Kidney (tissue), 14 donors: ENCODE results near the gene SCRN3. TPM values are rescaled to one million over a fixed set of nuclear protein-coding genes. Genes with fewer than 3 reads are reported as not detected.

ENCODE experiments used
- DNase-seq, 5 donors: peaks; one replicate each; pipeline ENCODE4 v3.0.0-alpha.2; 2013 to 2020
- FAIRE-seq: peaks from 2 replicates; lab custom pipeline; 2012; peaks lifted over from hg19 to GRCh38; lab: Jason Lieb, UNC
- H3K27ac ChIP-seq, 2 donors: one replicate each; pipeline ENCODE4 v1.7.0; 2013; ENCODE audit warnings: low read depth in 2 of 2, low read length in 2 of 2, inconsistent platforms in 1 of 2
- H3K27me3 ChIP-seq: one replicate; pipeline ENCODE4 v1.7.1; 2013; ENCODE audit warnings: low read length, inconsistent platforms; ENCODE audit not compliant: control insufficient read depth, insufficient read depth
- H3K36me3 ChIP-seq, 3 donors: one replicate each; pipeline versions ENCODE4 v1.7.0 to v1.7.1; 2013; ENCODE audit warnings: low read length in 3 of 3, control low read depth in 1 of 3, inconsistent platforms in 1 of 3; ENCODE audit not compliant: insufficient read depth in 3 of 3, control insufficient read depth in 2 of 3
- H3K4me1 ChIP-seq, 3 donors: one replicate each; pipeline versions ENCODE4 v1.7.0 to v1.7.1; 2013; ENCODE audit warnings: low read length in 3 of 3, inconsistent platforms in 1 of 3, low read depth in 1 of 3; ENCODE audit not compliant: control insufficient read depth in 2 of 3, insufficient read depth in 2 of 3
- H3K4me3 ChIP-seq, 3 donors: one replicate each; pipeline versions ENCODE4 v1.7.0 to v1.8.1; 2013; ENCODE audit warnings: low read length in 3 of 3, control low read depth in 1 of 3, inconsistent platforms in 1 of 3
- H3K9ac ChIP-seq, 3 donors: one replicate each; pipeline versions ENCODE4 v1.7.0 to v1.7.1; 2013; ENCODE audit warnings: low read length in 3 of 3, control low read depth in 1 of 3, inconsistent platforms in 1 of 3
- H3K9me3 ChIP-seq, 3 donors: one replicate each; pipeline versions ENCODE4 v1.7.0 to v1.7.1; 2013; ENCODE audit warnings: low read length in 3 of 3, control low read depth in 1 of 3, inconsistent platforms in 1 of 3; ENCODE audit not compliant: control insufficient read depth in 2 of 3, insufficient read depth in 1 of 3
- CTCF ChIP-seq: IDR thresholded peaks from 3 replicates; pipeline ENCODE4 v1.5.1; 2012; ENCODE audit warnings: mild to moderate bottlenecking, moderate library complexity, borderline replicate concordance; ENCODE audit not compliant: insufficient read depth; ENCODE audit errors: extremely low read depth
- intact Hi-C: fragments of 100-400 bp; cut with DNase I; formaldehyde crosslinking; loops from one replicate; pipeline ENCODE4 v1.11.1; 2022
- polyA plus RNA-seq: library from polyadenylated mRNA; stranded (reverse); fragments of 350-450 nt; fragmentation: Illumina TruSeq; extraction: RNeasy Lipid Tissue Mini Kit (QIAGEN cat#74804); gene quantifications from one replicate; pipeline ENCODE4 v1.2.3, GENCODE V29; 2014; ENCODE audit warnings: low read depth, low replicate concordance; ENCODE audit not compliant: insufficient read depth
- total RNA-seq: library from RNA; stranded (reverse); fragmentation: NEBNext Ultra II Directional; extraction: Animal tissue kit (Norgen Biotek cat#: 25700); gene quantifications from one replicate; pipeline ENCODE4 v1.2.1, GENCODE V29; 2021
- donor health status: control.
- donor health status: control.
- donor health status: control.
- donor health status: control.
- donor health status: control.
- donor health status: DM: yes; HTN: yes; CAD: no.
- donor health status: Normal renal cell carcinoma (clear cell type).

The SCRN3 gene
- total and polyA plus RNA-seq, 2 donors from 2014 or later: 13.7 to 29.0 TPM

- Histone ChIP-seq H3K36me3 (peaks cover 0 to 14% (median 7%) of the 10 kb centered on the region in 3 donors), H3K4me3 (no peak overlapping the region), H3K4me1 (no peaks in the 10 kb centered on the region), H3K9ac (no peak overlapping the region), H3K9me3 (no peaks in the 10 kb centered on the region), H3K27me3 (no peaks in the 10 kb centered on the region), H3K27ac (no peak overlapping the region)
- no peak for TF ChIP-seq CTCF
- intact Hi-C loops: no loop called here
- no peak for FAIRE-seq
- peak in 1 of 5 donors; percentile 13 for DNase-seq
These were observed 40.8 kb downstream of the SCRN3 start for GRCh38 chr2:174436351-174436750.

- Histone ChIP-seq H3K36me3 (peaks cover 0 to 20% (median 11%) of the 10 kb centered on the region in 3 donors), H3K9ac (no peak overlapping the region), H3K27ac (no peak overlapping the region), H3K4me3 (no peak overlapping the region), H3K4me1 (no peaks in the 10 kb centered on the region), H3K9me3 (no peaks in the 10 kb centered on the region), H3K27me3 (no peaks in the 10 kb centered on the region)
- intact Hi-C loops: no loop called here
- TF ChIP-seq CTCF: no peak
- FAIRE-seq (no peak), DNase-seq (no peak)
These were observed 42.8 kb downstream of the SCRN3 start for GRCh38 chr2:174438146-174438886.

- no peak overlapping the region for H3K27ac ChIP-seq
- H3K27me3 ChIP-seq: no peaks in the 10 kb centered on the region
- FAIRE-seq (peak; percentile 58), DNase-seq (no peak)
- no peak overlapping the region for H3K4me3 ChIP-seq
- H3K4me1 ChIP-seq: no peaks in the 10 kb centered on the region
- no peak overlapping the region for H3K9ac ChIP-seq
- H3K9me3 ChIP-seq: no peaks in the 10 kb centered on the region
- no peak for TF ChIP-seq CTCF
- intact Hi-C loops: no loop called here
- H3K36me3 ChIP-seq: peaks cover 0 to 18% (median 9%) of the 10 kb centered on the region in 3 donors
These were observed 43.8 kb downstream of the SCRN3 start for GRCh38 chr2:174439323-174439722.

- Histone ChIP-seq H3K4me1 (no peaks in the 10 kb centered on the region), H3K27ac (no peak overlapping the region), H3K36me3 (peaks cover 0 to 23% (median 9%) of the 10 kb centered on the region in 3 donors), H3K9me3 (no peaks in the 10 kb centered on the region), H3K27me3 (no peaks in the 10 kb centered on the region), H3K9ac (no peak overlapping the region), H3K4me3 (no peak overlapping the region)
- intact Hi-C loops: no loop called here
- no peak for TF ChIP-seq CTCF
- FAIRE-seq: no peak
- DNase-seq: no peak
These were observed 44.4 kb downstream of the SCRN3 start for GRCh38 chr2:174439950-174440349.
